Measurements from ENCODE around the gene DLG2.
"Not testable (repeated sequence)": the region's sequence is repeated elsewhere in the genome, so short reads cannot be mapped to it uniquely, and the experiment has no call there.

DLG2 gene

GRCh38 chr11:84854498-84854880 lies 772.7 kb downstream of the DLG2 start:
- TF ChIP-seq CTCF (IDR thresholded peaks at IDR 0.05) = no peak
- TF ChIP-seq ZFX (IDR thresholded peaks at IDR 0.05; ENCODE audit: borderline replicate concordance) = no peak

DNA sequence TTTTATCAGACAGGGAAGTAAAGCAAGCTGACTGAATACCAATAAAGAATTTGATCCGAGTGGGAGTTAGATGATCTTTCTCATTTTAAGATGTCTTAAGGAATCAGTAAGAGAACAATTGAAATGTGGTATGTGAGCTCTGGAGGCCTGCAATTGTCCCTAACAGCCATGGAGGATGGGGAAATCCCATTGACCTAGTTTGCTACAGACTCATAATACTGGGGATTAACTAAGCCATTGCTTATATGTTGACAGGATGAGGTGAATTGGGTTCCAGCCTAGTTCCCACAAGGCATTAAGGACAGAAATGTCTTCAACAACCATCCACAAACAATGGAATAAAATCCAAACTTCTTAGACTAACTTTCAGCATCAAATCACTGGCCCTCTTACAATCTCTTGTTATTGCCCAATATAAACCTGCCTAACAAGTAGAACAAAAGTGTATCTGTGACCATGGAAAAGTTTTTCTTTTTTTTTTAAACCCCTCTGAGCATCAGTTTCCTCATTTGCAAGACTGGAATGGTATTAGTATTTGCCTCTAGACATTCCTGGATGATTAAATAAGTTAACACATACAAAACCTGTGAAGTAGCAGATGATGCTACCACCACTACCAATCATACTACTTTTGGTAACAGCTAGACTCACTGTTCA lies 773.2 kb downstream of the DLG2 start:
- no peak for TF ChIP-seq ZFX (IDR thresholded peaks at IDR 0.05; ENCODE audit: borderline replicate concordance)
- no peak for TF ChIP-seq CTCF (IDR thresholded peaks at IDR 0.05)
- H3K27ac ChIP-seq = no peak overlapping the region

More at GRCh38 chr11:84854498-84854880, 772.7 kb downstream of the DLG2 start:
- no peak overlapping the region for H3K27ac ChIP-seq

- no peak for TF ChIP-seq ZFX (IDR thresholded peaks at IDR 0.05; ENCODE audit: borderline replicate concordance)
- no peak for TF ChIP-seq CTCF (IDR thresholded peaks at IDR 0.05)
- H3K27ac ChIP-seq = no peak overlapping the region
These were observed 779.3 kb downstream of the DLG2 start for GRCh38 chr11:84847842-84848241.

GRCh38 chr11:84840201-84840600 lies 786.9 kb downstream of the DLG2 start:
- H3K27ac ChIP-seq = not testable (repeated sequence)

DNA sequence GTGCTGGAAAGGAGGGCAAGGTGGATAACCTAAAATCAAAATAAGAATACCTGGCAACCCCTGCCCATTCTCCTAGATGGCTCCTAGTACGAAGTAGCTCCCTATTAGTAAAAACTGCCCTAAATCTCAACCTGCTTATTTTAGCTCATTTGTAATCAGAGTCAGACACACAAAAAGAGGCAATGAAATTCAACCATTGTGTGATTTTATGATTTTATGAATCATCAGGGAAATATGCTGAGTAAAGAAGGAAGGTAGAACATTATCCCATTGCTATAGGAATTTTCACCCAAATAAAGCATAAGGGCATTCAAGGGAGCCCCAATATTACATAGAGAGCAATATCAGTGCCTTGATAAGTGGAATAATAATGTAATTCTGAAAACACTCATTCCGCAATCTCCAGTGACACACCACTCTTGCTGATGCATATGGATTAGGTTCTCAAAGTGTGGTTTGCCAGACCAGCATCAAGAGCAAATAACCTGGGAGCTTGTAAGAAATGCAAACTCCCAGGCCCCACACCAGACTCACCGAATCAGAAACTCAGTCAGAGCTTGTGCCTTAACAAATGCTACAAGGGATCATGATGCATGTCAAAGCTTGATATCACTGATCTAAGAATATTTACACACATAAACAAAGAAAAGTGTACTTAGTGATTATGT lies 789.6 kb downstream of the DLG2 start:
- no peak overlapping the region for H3K27ac ChIP-seq
- TF ChIP-seq ZFX (IDR thresholded peaks at IDR 0.05; ENCODE audit: borderline replicate concordance) (no peak), CTCF (IDR thresholded peaks at IDR 0.05) (no peak)

GRCh38 chr11:84836371-84836770 lies 790.8 kb downstream of the DLG2 start:
- TF ChIP-seq ZFX (IDR thresholded peaks at IDR 0.05; ENCODE audit: borderline replicate concordance) (no peak), CTCF (IDR thresholded peaks at IDR 0.05) (no peak)

DNA sequence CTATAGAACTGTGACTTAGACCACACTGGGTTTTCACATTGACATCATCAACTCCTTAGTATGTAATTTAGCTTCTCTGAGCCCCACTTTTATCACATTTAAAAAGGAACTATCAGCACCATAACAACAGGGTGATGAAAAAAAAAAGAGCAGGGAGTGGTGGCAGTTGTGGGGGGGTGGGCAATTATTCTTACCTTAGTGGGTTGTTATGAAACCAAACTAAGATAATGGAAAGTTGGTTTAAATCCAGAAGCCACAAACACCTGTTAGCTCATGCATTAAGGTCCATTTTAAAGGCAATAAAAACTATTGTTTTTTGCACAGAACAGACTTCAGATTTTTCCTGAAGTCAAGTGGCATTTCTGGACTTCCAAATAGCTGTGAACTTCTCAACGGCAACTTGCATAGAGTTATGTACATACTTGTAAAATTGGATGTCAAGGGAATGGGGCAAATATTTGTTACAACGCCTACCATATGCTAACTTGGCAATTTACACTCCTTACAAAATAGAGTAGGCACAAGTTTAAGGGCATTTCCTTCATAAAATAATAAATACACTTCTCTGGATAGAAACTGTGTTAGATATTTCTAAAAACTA lies 793.6 kb downstream of the DLG2 start:
- H3K27ac ChIP-seq = no peak overlapping the region
- no peak for TF ChIP-seq ZFX (IDR thresholded peaks at IDR 0.05; ENCODE audit: borderline replicate concordance)
- TF ChIP-seq CTCF (IDR thresholded peaks at IDR 0.05) = no peak

More at GRCh38 chr11:84836371-84836770, 790.8 kb downstream of the DLG2 start:
- H3K27ac ChIP-seq = no peak overlapping the region

Measured in 22Rv1 (cell line).